CD4-positive, alpha-beta T cell treated with Interleukin-1 beta for 1 hour (primary cell): ENCODE results near the gene ABHD12.
A peak's percentile ranks its signal among the peaks of the same experiment; 100 is the strongest.
"Not testable (repeated sequence)": the region's sequence is repeated elsewhere in the genome, so short reads cannot be mapped to it uniquely, and the experiment has no call there.

ENCODE experiments used
- DNase-seq, 2 donors: peaks; one replicate each; pipeline ENCODE4 v3.0.0-alpha.2; 2020 to 2022

The ABHD12 gene

GRCh38 chr20:25353353-25353746, 37.3 kb downstream of the ABHD12 start:
- DNase-seq = no peak

- DNase-seq = no peak
Observed at GRCh38 chr20:25352746-25353145, 37.9 kb downstream of the ABHD12 start.

GRCh38 chr20:25351024-25351360, 39.6 kb downstream of the ABHD12 start:
- DNase-seq = no peak

DNA sequence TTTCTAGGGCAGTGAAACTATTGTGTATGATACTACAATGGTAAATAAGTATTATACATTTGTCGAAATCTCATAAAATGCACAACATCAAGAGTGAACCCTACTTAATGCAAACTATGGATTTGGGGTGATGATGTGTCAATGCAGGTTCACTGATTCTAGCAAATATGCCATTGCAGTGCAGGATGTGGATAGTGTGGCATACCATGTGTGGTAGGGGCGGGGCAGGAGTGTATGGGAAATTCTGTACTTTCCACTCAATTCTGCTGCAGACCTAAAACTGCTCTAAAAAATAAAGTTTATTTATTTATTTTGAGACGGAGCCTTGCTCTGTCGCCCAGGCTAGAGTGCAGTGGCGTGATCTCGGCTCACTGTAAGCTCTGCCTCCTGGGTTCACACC, 44.3 kb downstream of the ABHD12 start:
- no peak for DNase-seq

DNA sequence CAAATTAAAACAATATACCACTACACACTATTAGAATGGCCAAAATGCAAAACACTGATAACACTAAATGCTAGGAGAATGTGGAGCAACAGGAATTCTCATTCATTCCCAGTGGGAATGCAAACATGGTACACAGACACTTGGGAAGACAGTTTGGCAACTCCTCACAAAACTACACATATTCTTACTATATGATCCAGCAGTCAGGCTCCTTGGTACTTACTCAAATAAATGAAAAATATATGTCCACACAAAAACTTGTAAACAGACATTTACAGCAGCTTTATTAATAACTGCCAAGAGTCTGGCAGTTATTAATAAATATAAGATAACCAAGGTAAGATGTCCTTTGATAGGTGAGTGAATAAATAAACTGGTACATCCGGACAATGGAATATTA, 44.9 kb downstream of the ABHD12 start:
- no peak for DNase-seq

GRCh38 chr20:25344634-25345033, 46.0 kb downstream of the ABHD12 start:
- DNase-seq = no peak

GRCh38 chr20:25341716-25342680, 48.6 kb downstream of the ABHD12 start:
- DNase-seq = no peak

DNA sequence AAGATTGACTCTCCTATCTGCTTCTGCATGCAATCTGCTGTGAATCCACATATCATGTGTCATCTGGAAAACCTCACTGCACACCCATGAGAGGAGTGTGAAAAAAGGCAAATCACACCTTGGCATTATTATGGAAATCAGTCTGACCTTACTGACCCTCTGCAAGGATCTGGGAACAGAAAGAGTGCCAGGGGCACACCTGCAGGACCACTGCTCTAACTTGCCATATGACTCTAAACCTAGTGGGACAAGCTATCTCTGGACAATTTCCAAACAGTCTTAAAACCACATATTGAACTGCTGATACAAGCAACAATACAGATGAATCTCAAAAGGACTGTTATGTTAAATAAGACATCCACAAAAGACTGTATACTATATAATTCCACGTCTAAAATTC, 50.3 kb downstream of the ABHD12 start:
- no peak for DNase-seq

DNA sequence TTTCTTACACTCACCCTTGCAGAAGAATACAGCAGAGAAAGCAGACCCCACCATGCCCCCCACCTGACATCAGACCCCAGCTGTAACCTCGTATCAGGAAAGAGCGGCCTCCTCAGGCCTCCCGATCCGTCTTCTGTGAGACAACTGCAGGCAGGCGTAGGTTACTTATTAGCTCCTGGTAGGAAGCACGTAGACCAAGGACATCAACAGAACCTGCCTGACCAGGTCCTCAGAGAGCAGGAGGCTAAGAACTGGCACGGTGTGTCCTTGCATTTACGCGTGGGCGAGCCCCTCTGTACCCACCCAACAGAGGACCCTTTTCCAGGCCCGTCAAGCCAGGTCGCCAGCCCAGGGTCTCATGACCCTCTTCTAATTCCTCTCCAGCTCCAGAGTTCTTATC, 51.0 kb downstream of the ABHD12 start:
- DNase-seq = no peak

DNA sequence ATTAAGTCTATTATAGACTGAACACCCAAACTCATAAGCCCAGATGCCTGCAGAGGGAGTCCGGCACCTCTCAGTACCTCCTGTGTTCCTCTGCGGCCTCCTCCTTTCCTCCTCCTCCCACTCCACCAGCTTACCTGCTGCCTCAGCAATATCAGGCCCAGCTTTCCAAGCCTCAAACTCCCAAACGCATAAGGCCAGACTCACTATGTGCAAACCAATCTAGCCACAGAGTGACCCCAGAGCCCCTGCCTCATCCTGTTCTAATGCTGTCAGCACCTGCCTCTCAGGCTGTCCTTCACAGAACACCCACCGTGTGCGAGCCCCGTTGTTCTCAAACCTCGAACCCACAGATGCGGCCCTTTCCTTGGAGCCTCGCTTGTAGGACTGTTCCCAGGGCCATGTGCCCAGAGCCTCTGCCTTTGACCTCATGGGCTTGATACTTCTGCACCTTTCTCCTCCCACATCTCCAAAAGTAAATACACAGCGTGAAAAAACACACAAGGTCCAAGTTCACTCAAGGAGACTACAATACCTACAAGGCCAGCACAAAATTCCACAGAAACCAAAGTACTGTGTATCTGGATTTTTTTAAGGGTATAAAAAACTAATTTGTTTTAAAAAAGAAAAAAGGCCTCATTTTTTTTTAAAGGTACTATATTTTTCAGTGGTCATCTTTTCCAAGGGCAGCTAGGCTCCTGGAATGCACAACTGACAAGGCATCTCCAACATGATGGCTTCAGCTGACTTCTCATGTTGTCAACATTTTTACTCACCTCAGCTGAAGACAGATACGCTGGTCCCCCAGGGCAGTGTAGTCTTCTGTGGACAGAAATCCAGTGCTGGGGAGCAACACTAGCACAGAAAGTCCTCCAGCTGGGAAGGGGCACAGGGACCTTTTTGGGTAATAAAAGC, 52.3 kb downstream of the ABHD12 start:
- DNase-seq = no peak

DNA sequence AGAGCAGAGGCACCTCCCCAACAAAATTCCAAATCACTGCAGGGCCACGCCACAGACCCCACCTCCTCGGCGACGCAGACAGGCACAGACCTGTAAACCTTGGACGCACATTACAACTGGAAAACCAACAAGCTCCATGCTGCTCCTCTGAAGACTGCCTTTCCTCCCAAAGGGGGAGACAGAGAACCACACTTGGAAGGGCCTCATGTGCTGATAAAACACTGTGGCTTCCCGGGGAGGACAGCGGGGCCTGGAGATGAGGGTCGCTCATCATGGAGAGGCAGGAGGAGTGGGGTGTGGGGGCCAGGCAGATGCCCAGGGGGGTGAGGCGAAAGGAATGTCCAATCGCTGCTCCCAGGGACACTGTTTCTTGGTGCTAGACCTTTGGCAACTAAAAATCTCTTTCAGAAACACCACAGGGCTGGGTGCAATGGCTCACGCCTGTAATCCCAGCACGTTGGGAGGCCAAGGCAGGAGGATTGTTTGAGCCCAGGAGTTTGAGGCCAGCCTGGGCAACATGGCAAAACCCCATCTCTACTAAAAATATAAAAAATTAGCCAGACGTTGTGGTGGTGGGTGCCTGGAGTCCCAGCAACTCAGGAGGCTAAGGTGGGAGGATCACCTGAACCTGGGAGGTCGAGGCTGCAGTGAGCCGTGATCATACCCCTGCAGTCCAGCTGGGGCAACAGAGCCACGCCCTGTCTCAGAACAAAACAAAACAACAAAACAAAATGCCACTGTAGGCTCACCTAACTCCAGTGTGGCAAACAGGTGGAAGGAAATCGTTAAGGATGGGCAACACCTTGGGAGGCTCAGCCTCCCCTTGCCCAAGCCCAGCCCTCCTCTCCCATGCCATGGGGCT, 53.8 kb downstream of the ABHD12 start:
- DNase-seq = no peak

DNA sequence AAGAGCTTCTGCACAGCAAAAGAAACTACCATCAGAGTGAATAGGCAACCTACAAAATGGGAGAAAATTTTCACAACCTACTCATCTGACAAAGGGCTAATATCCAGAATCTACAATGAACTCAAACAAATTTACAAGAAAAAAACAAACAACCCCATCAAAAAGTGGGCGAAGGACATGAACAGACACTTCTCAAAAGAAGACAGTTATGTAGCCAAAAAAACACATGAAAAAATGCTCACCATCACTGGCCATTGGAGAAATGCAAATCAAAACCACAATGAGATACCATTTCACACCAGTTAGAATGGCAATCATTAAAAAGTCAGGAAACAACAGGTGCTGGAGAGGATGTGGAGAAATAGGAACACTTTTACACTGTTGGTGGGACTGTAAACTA, 55.7 kb downstream of the ABHD12 start:
- not testable (repeated sequence) for DNase-seq

DNA sequence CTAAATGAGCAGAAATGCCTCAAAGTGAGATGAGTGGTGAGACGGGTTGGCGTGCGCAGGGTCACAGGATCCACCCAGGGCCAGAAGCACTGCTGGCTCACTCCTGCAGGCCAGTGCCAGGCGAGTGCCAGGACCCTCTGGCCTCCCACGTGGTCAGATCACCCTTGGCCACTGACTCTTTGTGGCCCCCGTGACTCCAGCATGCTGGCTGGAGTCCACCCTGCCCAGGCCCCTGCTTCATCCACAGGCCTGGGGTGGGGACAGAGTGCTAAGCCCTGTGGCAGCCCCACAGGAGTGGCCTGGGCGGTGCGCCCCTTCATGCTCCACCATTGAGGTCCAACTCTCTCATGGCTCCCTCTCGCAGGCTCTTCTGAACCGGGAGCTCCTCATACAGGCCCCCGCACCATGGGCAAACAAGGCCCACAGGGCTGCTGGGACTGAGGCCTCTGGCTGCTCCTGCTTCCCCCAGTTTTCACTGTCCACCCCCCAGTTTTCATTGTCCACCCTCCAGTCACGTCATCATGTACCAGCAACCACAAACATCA, 61.6 kb downstream of the ABHD12 start:
- DNase-seq = no peak

GRCh38 chr20:25327521-25328235, 63.0 kb downstream of the ABHD12 start:
- DNase-seq = no peak

GRCh38 chr20:25325997-25326396, 64.6 kb downstream of the ABHD12 start:
- no peak for DNase-seq

- no peak for DNase-seq
Observed at GRCh38 chr20:25325073-25325472, 65.6 kb downstream of the ABHD12 start.

DNA sequence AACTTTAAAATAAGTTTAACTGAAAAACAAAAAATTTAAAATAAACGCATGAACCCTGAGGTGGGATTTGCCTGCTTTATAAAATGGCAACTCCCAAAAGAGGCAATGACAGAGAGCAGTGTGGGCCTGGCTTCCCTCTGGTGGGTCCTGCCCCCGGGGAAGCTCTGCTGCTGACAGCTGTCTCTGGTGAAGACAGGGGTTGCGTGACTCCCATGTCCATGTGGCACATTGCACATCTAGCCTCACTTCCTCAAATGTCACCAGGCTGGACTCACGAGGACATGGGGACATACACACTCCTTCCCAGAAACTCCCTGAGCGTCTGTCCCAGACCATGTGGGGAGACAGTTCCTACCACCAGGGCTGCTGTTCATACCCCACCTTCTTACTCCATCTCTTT, 66.2 kb downstream of the ABHD12 start:
- peak in 1 of 2 donors; percentile 66 for DNase-seq

GRCh38 chr20:25323496-25324246, 67.0 kb downstream of the ABHD12 start:
- DNase-seq = no peak

DNA sequence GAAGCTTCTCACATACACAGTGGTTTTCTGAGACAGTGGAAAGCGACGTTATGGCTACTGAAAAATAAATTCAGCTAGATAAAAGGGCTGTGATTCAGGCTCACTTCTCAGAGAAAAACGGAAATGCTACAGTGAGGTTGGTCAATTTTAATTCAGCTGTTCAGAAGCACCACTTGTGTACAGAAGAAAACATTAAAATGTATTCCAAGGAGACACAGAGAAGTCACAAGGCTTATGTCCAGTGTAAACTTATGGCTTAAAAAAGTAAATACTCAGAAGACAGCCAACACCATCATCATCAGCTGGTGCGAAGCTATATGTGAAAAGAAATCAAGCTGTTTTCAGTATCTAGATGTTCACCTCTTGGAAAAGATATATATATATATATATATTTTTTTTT, 68.6 kb downstream of the ABHD12 start:
- DNase-seq = no peak

- no peak for DNase-seq
Observed at GRCh38 chr20:25321262-25321831, 69.3 kb downstream of the ABHD12 start.
